Esophagus (tissue), 2 donors: Measurements from ENCODE around the gene UGT1A9. TPM values are rescaled to one million over a fixed set of nuclear protein-coding genes. Genes with fewer than 3 reads are reported as not detected.
A peak's percentile ranks its signal among the peaks of the same experiment; 100 is the strongest.

Source experiments
- H3K27ac ChIP-seq, 2 donors: one replicate each; pipeline ENCODE4 v1.5.1; 2013; ENCODE audit warnings: low read depth in 2 of 2, mild to moderate bottlenecking in 2 of 2, inconsistent platforms in 1 of 2, low read length in 1 of 2, moderate library complexity in 1 of 2
- H3K27me3 ChIP-seq, 2 donors: one replicate each; pipeline ENCODE4 v1.6.1; 2013; ENCODE audit warnings: low read length in 2 of 2, control low read depth in 1 of 2, mild to moderate bottlenecking in 1 of 2; ENCODE audit not compliant: insufficient read depth in 2 of 2, control insufficient read depth in 1 of 2
- H3K36me3 ChIP-seq, 2 donors: one replicate each; pipeline ENCODE4 v1.6.1; 2013; ENCODE audit warnings: low read length in 1 of 2; ENCODE audit not compliant: control insufficient read depth in 2 of 2, insufficient read depth in 2 of 2
- H3K4me1 ChIP-seq, 2 donors: one replicate each; pipeline ENCODE4 v1.6.1; 2013; ENCODE audit warnings: low read length in 1 of 2; ENCODE audit not compliant: control insufficient read depth in 2 of 2, insufficient read depth in 2 of 2
- H3K4me3 ChIP-seq, 2 donors: one replicate each; pipeline ENCODE4 v1.5.1; 2013; ENCODE audit warnings: low read length in 2 of 2, mild to moderate bottlenecking in 2 of 2, low read depth in 1 of 2, moderate library complexity in 1 of 2
- H3K9me3 ChIP-seq, 2 donors: one replicate each; pipeline ENCODE4 v1.6.1; 2013; ENCODE audit warnings: mild to moderate bottlenecking in 2 of 2, low read depth in 1 of 2, low read length in 1 of 2, moderate library complexity in 1 of 2; ENCODE audit not compliant: control insufficient read depth in 2 of 2, insufficient read depth in 1 of 2
- WGBS, 2 donors: extraction: QIAGEN DNeasy Blood & Tissue Kit; methylation state at CpG; one replicate each; pipeline ENCODE4 v1.1.7; 2013; 5-methylcytosine and 5-hydroxymethylcytosine counted together
- polyA plus RNA-seq, 2 donors: library from polyadenylated mRNA; stranded (reverse); fragments of 200-250 nt; gene quantifications; one replicate each; pipeline ENCODE4 v1.2.3, GENCODE V29; 2013
- donor health status: healthy with polysubstance abuse.
- donor health status: Bipolar disorder and iron deficiency.

Gene UGT1A9
- polyA plus RNA-seq, 2 donors: 0.01 to 0.31 TPM

DNA sequence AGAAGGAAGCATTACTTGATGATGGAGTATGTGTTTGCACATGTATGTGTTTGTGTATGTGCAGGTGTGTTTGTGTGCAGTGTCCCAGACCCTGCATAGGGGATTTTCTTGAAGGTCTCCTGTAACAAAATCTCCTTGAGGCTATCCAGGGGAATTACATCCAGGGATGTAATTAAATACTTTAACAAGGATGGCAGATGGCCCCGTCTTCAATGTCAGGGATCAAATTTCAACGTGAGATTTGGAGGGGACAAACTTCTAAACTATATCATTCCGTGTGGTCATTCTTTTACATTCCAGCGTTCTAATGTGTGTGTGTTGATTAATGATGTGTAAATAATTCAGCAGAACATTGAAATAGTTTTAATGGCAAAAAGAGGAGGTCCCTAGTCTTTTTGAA, 3.3 kb downstream of the UGT1A9 start:
- H3K36me3 ChIP-seq: no peaks in the 10 kb centered on the region
- H3K27ac ChIP-seq: no peak overlapping the region
- no peaks in the 10 kb centered on the region for H3K9me3 ChIP-seq
- no peaks in the 10 kb centered on the region for H3K4me1 ChIP-seq
- H3K4me3 ChIP-seq: no peak overlapping the region
- WGBS, 2 donors: 39 to 48% methylated on average over 4 of the region's 4 CpGs
- H3K27me3 ChIP-seq: no peaks in the 10 kb centered on the region

GRCh38 chr2:233676046-233676445, 4.3 kb downstream of the UGT1A9 start:
- H3K4me1 ChIP-seq: no peaks in the 10 kb centered on the region
- WGBS, 2 donors: 84 to 87% methylated on average over 2 of the region's 2 CpGs
- H3K27me3 ChIP-seq: no peaks in the 10 kb centered on the region
- no peaks in the 10 kb centered on the region for H3K9me3 ChIP-seq
- no peaks in the 10 kb centered on the region for H3K36me3 ChIP-seq
- H3K4me3 ChIP-seq: no peak overlapping the region
- no peak overlapping the region for H3K27ac ChIP-seq

GRCh38 chr2:233679196-233679595, 7.5 kb downstream of the UGT1A9 start:
- peaks cover 0 to 3% of the 10 kb centered on the region in 2 donors for H3K4me1 ChIP-seq
- H3K27me3 ChIP-seq: no peaks in the 10 kb centered on the region
- 47 to 49% methylated on average over 4 of the region's 4 CpGs for WGBS, 2 donors
- H3K36me3 ChIP-seq: no peaks in the 10 kb centered on the region
- H3K27ac ChIP-seq: peak overlapping the region in 1 of 2 donors; percentile 15
- no peak overlapping the region for H3K4me3 ChIP-seq
- no peaks in the 10 kb centered on the region for H3K9me3 ChIP-seq

- no peaks in the 10 kb centered on the region for H3K9me3 ChIP-seq
- no peaks in the 10 kb centered on the region for H3K27me3 ChIP-seq
- H3K27ac ChIP-seq: no peak overlapping the region
- no peaks in the 10 kb centered on the region for H3K36me3 ChIP-seq
- peaks cover 0 to 3% of the 10 kb centered on the region in 2 donors for H3K4me1 ChIP-seq
- 78% methylated on average over 4 of the region's 4 CpGs for WGBS, 2 donors
- H3K4me3 ChIP-seq: no peak overlapping the region
Measured at GRCh38 chr2:233680361-233681045, 8.8 kb downstream of the UGT1A9 start.

DNA sequence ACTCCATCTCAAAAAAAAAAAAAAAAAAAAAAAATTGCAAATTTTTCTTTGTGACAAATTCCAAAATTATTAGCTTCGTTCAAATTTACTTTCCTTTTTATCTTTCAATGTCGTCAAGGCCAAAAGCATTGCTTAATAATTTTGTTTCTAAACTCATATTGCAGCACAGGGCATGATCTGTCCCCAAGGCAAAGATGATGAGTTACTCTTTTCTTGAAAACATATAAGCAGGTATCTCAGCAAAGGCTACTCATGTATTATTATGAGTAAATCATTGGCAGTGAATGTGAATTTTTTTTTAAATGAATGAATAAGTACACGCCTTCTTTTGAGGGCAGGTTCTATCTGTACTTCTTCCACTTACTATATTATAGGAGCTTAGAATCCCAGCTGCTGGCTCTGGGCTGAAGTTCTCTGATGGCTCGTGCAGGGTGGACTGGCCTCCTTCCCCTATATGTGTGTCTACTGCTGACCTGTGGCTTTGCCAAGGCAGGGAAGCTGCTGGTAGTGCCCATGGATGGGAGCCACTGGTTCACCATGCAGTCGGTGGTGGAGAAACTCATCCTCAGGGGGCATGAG, 9.9 kb downstream of the UGT1A9 start, which contains the start of gene UGT1A7:
UGT1A7 (plus strand) TSS at position 381 of the 579 bp plus-strand sequence; CDS start at position 418, 37 bp downstream.
- no peaks in the 10 kb centered on the region for H3K9me3 ChIP-seq
- peaks cover 0 to 3% of the 10 kb centered on the region in 2 donors for H3K4me1 ChIP-seq
- H3K36me3 ChIP-seq: no peaks in the 10 kb centered on the region
- 48 to 59% methylated on average over 5 of the region's 5 CpGs for WGBS, 2 donors
- H3K27ac ChIP-seq: peak within 1 kb of the TSS; percentile 67 to 71
- no peaks in the 10 kb centered on the region for H3K27me3 ChIP-seq
- peak within 1 kb of the TSS; percentile 4 to 31 for H3K4me3 ChIP-seq

DNA sequence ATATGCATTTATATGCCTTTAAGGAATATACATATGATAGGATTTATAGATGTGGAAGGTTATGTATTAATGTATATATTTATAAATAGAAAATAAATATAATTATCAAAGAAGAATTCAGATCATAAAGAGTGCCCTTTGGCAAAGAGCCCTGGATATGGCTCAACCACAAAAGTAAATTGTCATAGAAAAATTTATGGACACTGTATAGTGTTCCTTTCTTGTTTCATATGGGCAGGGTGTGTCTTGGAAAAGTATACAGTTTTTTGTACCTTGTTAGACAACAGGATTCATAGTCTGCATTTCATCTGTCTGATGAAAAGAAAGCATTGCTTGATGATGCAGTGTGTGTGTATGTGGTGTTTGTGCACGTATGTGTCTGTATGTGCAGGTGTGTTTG, 12.9 kb downstream of the UGT1A9 start:
- WGBS, 2 donors: 58 to 74% methylated on average over 1 of the region's 1 CpG
- Histone ChIP-seq H3K27ac (no peak overlapping the region), H3K9me3 (no peaks in the 10 kb centered on the region), H3K36me3 (no peaks in the 10 kb centered on the region), H3K4me3 (no peak overlapping the region), H3K27me3 (no peaks in the 10 kb centered on the region), H3K4me1 (peaks cover 0 to 3% of the 10 kb centered on the region in 2 donors)

GRCh38 chr2:233686928-233687327, 15.2 kb downstream of the UGT1A9 start:
- no peaks in the 10 kb centered on the region for H3K36me3 ChIP-seq
- no peak overlapping the region for H3K27ac ChIP-seq
- WGBS, 2 donors: 74 to 79% methylated on average over 5 of the region's 5 CpGs
- no peaks in the 10 kb centered on the region for H3K9me3 ChIP-seq
- H3K4me3 ChIP-seq: no peak overlapping the region
- H3K4me1 ChIP-seq: peaks cover 0 to 5% of the 10 kb centered on the region in 2 donors
- H3K27me3 ChIP-seq: no peaks in the 10 kb centered on the region

DNA sequence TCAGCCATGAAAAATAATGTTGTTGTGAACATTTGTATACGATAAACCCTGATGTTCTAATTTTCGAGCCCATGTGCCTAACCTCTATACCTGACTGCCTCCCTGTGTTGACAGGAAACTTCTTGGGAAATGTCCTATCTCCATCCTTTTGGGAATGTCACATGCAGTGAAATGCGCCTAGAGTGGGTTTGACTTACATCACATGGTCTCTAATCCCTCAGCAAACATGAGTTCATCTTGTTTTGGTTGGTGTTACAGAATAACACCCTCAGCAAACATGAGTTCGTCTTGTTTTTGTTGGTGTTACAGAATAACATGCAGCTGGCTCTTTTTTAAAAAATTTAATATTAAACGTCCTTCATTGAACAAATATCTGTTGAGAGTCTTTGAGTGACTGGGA, 16.6 kb downstream of the UGT1A9 start:
- H3K27ac ChIP-seq: no peak overlapping the region
- H3K4me1 ChIP-seq: peaks cover 0 to 6% of the 10 kb centered on the region in 2 donors

GRCh38 chr2:233689031-233689430, 17.3 kb downstream of the UGT1A9 start:
- H3K4me3 ChIP-seq: no peak overlapping the region
- H3K9me3 ChIP-seq: no peaks in the 10 kb centered on the region
- H3K4me1 ChIP-seq: peaks cover 0 to 6% of the 10 kb centered on the region in 2 donors
- peak overlapping the region in 1 of 2 donors; percentile 76 for H3K27ac ChIP-seq
- H3K36me3 ChIP-seq: no peaks in the 10 kb centered on the region
- H3K27me3 ChIP-seq: no peaks in the 10 kb centered on the region

More for the DNA sequence above, 16.6 kb downstream of the UGT1A9 start:
- Histone ChIP-seq H3K4me3 (no peak overlapping the region), H3K9me3 (no peaks in the 10 kb centered on the region), H3K36me3 (no peaks in the 10 kb centered on the region), H3K27me3 (no peaks in the 10 kb centered on the region)
- WGBS, 2 donors: 78 to 79% methylated on average over 5 of the region's 5 CpGs

DNA sequence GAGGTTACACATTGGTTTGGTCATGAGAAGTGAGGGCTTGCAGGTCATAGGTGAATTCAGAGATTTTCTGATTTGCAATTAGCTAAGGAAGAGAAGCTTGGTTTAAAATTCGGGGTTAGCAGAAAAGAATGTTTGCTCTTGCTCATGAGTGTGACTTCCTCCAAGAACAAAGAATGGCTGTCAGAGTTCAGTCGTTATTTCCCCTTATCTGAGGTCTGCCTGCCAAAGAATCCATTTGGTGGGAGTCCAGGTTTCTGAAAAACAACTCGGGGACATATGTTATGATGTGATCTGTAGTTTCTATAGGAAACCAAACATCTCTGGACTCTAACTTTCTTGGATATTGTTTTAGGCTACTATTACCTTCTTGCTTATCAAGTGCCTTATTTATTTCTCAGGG, 17.8 kb downstream of the UGT1A9 start:
- 11 to 12% methylated on average over 3 of the region's 3 CpGs for WGBS, 2 donors
- Histone ChIP-seq H3K36me3 (no peaks in the 10 kb centered on the region), H3K9me3 (no peaks in the 10 kb centered on the region), H3K4me3 (no peak overlapping the region), H3K4me1 (peaks cover 0 to 6% of the 10 kb centered on the region in 2 donors), H3K27ac (peak overlapping the region in 1 of 2 donors; percentile 3), H3K27me3 (no peaks in the 10 kb centered on the region)
